Naive thymus-derived CD4-positive, alpha-beta T cell (primary cell): Measurements from ENCODE around the gene CAMTA1. TPM values are rescaled to one million over a fixed set of nuclear protein-coding genes. Genes with fewer than 3 reads are reported as not detected.

ENCODE experiments used
- ATAC-seq: fragments of 150-1000 bp; cut with Tn5 transposase; 2 replicates; pipeline ENCODE4 v1.10.0; 2021; ENCODE audit warnings: mild to moderate bottlenecking, moderate library complexity
- CTCF ChIA-PET: fragments of 350-600 bp; sonication (Branson Sonifier 250); formaldehyde crosslinking; loops from one replicate; lab custom pipeline; 2021; ENCODE audit warnings: antibody characterized with exemption; lab: Charles Lee
- POLR2A ChIA-PET: fragments of 350-600 bp; sonication (Branson Sonifier 250); formaldehyde crosslinking; loops from one replicate; lab custom pipeline; 2021; ENCODE audit warnings: antibody characterized with exemption, inconsistent platforms; lab: Charles Lee
- DNase-seq, 9 donors: peaks; one replicate each; pipeline versions ENCODE4 v3.0.0 to v3.0.0-alpha.2; 2020 to 2022; ENCODE audit warnings: mixed read lengths in 1 of 9
- H3K27ac ChIP-seq: one replicate; pipeline ENCODE4 v1.7.0; 2013; ENCODE audit warnings: mild to moderate bottlenecking, low read depth, low read length, moderate library complexity
- H3K27me3 ChIP-seq, 2 donors: one replicate each; pipeline ENCODE4 v1.7.0; 2013; ENCODE audit warnings: low read length in 2 of 2, mild to moderate bottlenecking in 2 of 2, moderate library complexity in 2 of 2; ENCODE audit not compliant: control insufficient read depth in 2 of 2, insufficient read depth in 2 of 2
- H3K36me3 ChIP-seq, 3 experiments: 1 replicate in 2 of 3; 2 replicates in 1 of 3; pipeline ENCODE4 v1.7.0; 2013; ENCODE audit warnings: low read length in 3 of 3, mild to moderate bottlenecking in 3 of 3, moderate library complexity in 1 of 3; ENCODE audit not compliant: insufficient read depth in 3 of 3, control insufficient read depth in 2 of 3
- H3K4me1 ChIP-seq, 2 donors: one replicate each; pipeline ENCODE4 v1.7.0; 2013; ENCODE audit warnings: low read length in 2 of 2, mild to moderate bottlenecking in 2 of 2, moderate library complexity in 1 of 2; ENCODE audit not compliant: control insufficient read depth in 2 of 2, insufficient read depth in 2 of 2
- H3K4me3 ChIP-seq: 2 replicates; pipeline ENCODE4 v1.7.0; 2013; ENCODE audit warnings: mild to moderate bottlenecking, low read length
- H3K9me3 ChIP-seq, 3 experiments: 1 replicate in 2 of 3; 2 replicates in 1 of 3; pipeline ENCODE4 v1.7.0; 2013; ENCODE audit warnings: low read length in 3 of 3; ENCODE audit not compliant: control insufficient read depth in 2 of 3
- H3K27ac Mint-ChIP-seq, 9 donors: one replicate each; pipeline ENCODE4 v1.8.0; 2020 to 2022; ENCODE audit warnings: mixed read lengths in 9 of 9, mild to moderate bottlenecking in 8 of 9, moderate library complexity in 5 of 9, inconsistent platforms in 2 of 9
- H3K27me3 Mint-ChIP-seq, 5 donors: one replicate each; pipeline ENCODE4 v1.8.0; 2021 to 2022; ENCODE audit warnings: mixed read lengths in 5 of 5, mild to moderate bottlenecking in 1 of 5
- H3K36me3 Mint-ChIP-seq, 5 donors: one replicate each; pipeline ENCODE4 v1.8.0; 2020 to 2022; ENCODE audit warnings: mixed read lengths in 5 of 5, mild to moderate bottlenecking in 3 of 5, inconsistent platforms in 1 of 5
- H3K4me1 Mint-ChIP-seq, 7 donors: one replicate each; pipeline ENCODE4 v1.8.0; 2020 to 2022; ENCODE audit warnings: mixed read lengths in 7 of 7, mild to moderate bottlenecking in 3 of 7, inconsistent platforms in 1 of 7
- H3K4me3 Mint-ChIP-seq, 10 donors: one replicate each; pipeline ENCODE4 v1.8.0; 2020 to 2022; ENCODE audit warnings: mild to moderate bottlenecking in 10 of 10, mixed read lengths in 10 of 10, moderate library complexity in 6 of 10, inconsistent platforms in 2 of 10
- H3K9me3 Mint-ChIP-seq, 11 donors: one replicate each; pipeline ENCODE4 v1.8.0; 2020 to 2022; ENCODE audit warnings: mixed read lengths in 11 of 11, mild to moderate bottlenecking in 4 of 11, inconsistent platforms in 1 of 11, moderate library complexity in 1 of 11
- intact Hi-C, 2 donors: fragments of 100-400 bp; cut with micrococcal nuclease; formaldehyde crosslinking; loops; one replicate each; pipeline ENCODE4 v1.15.1; 2023
- polyA plus RNA-seq, 2 donors: library from polyadenylated mRNA; unstranded; fragments of 300-500 nt; fragmentation: Illumina TruSeq; gene quantifications; one replicate each; pipeline ENCODE4 v1.2.3, GENCODE V29; 2021
- total RNA-seq, 6 experiments: library from RNA in 5 of 6; stranded (reverse) in 5 of 6; gene quantifications; 1 replicate in 5 of 6; 2 replicates in 1 of 6; pipeline ENCODE4 v1.2.3 and lab custom pipeline; 2021 to 2026

CAMTA1 gene
- total and polyA plus RNA-seq, 7 experiments from 2014 or later, result 38.1 to 68.6 (median 42.6) TPM

DNA sequence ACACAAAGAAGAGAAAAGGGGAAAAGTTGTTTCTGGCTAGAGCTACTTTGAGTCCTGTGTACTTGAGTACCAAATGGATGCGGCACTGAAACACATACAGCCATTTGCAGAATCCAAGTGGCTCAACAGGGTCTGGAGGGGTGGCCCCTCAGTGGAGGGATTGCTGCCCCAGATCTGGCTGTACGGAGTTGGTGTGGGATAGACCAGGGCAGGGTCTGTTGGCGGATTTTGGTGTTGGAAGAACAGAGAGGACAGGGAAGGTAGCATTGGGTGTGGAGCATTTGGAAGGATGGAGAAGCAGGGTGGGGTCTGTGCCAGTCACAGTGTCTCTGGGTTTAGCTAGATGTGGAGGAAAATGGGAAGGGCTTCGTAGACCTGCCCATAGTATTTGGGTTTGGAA lies 220.5 kb downstream of the CAMTA1 start:
- H3K36me3 Mint-ChIP-seq, result no peaks in the 10 kb centered on the region
- ATAC-seq (no peak), DNase-seq (no peak)
- ChIA-PET POLR2A (no interaction called here), CTCF (no interaction called here)
- H3K4me1 Mint-ChIP-seq, result no peaks in the 10 kb centered on the region
- no peak overlapping the region for H3K27ac Mint-ChIP-seq
- H3K4me3 Mint-ChIP-seq, result no peak overlapping the region
- Histone ChIP-seq H3K9me3 (no peaks in the 10 kb centered on the region), H3K4me1 (no peaks in the 10 kb centered on the region), H3K27me3 (no peaks in the 10 kb centered on the region), H3K4me3 (no peak overlapping the region), H3K36me3 (no peaks in the 10 kb centered on the region), H3K27ac (no peak overlapping the region)
- H3K27me3 Mint-ChIP-seq, result peaks cover 0 to 12% (median 3%) of the 10 kb centered on the region in 5 donors
- intact Hi-C loops, result no loop called here
- peaks cover 0 to 2% (median 0%) of the 10 kb centered on the region in 11 donors for H3K9me3 Mint-ChIP-seq

DNA sequence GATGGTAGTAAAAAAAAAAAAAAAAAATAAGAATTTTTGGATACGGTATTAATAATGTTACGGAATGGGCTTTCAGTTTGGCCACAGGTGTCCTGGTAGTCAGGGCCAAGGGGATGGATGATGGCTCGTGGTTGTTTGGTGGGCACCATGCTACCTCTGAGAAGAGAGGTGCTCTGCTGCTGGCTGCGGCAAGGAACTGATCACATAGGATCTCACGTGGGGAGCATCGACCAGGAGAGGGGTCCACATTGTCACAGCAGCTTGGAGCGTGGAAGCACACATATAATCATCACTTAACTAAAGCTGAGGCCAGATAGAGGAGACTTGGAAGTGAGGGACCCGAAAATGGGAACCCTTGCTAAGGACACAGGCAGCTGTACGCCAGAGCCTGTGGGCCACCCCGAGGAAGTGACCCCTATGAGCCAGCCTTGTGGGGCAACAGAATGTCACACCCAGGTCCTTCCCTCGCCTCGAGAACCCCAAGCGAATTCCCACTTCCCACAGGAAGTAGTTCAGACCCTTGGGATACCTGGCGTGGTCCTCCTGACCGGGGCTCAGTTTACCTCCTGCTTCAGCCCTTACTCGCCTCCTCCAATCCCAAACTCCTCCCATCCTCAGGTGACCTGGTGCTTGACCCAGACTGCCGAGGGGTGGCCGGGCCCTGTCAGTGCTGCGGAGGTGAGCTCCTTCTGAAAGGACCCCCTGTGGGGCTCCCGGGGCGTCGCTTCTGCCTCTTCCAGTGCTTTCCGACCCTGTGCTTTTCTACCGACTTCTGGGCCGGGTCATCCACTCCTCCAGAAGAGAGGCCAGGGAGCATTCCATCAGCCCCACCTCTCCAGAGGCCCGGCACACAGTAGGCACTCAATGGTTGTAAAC lies 222.0 kb downstream of the CAMTA1 start:
- H3K9me3 ChIP-seq, result no peaks in the 10 kb centered on the region
- Mint-ChIP-seq H3K4me3 (no peak overlapping the region), H3K27me3 (peaks cover 0 to 12% (median 3%) of the 10 kb centered on the region in 5 donors), H3K4me1 (no peaks in the 10 kb centered on the region), H3K27ac (no peak overlapping the region), H3K36me3 (no peaks in the 10 kb centered on the region), H3K9me3 (peaks cover 0 to 2% (median 0%) of the 10 kb centered on the region in 11 donors)
- CTCF ChIA-PET, result no interaction called here
- ATAC-seq (no peak), DNase-seq (no peak)
- no peaks in the 10 kb centered on the region for H3K36me3 ChIP-seq
- POLR2A ChIA-PET, result no interaction called here
- no peak overlapping the region for H3K4me3 ChIP-seq
- H3K4me1 ChIP-seq, result no peaks in the 10 kb centered on the region
- no peaks in the 10 kb centered on the region for H3K27me3 ChIP-seq
- intact Hi-C loops, result no loop called here
- no peak overlapping the region for H3K27ac ChIP-seq

DNA sequence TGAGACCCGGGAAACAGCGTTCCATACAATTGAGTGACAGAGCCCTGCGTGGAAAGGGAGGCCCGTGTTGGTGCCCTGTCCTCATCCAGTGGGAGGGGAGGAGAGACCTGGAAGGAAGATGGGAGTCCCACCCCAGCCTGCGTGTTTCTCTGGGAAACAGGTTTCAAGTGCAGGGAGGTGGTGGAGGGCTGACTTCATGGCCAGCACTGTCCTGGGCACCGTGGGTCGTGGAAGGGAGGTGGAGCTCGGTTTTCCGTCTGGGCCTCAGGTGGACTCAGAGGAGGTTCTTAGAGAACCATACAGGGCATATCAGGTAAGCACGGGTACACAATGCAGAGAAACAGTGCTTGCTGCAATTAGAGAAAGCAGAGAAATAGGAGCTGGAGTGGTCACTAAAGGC lies 222.6 kb downstream of the CAMTA1 start:
- H3K4me1 ChIP-seq, result no peaks in the 10 kb centered on the region
- no peaks in the 10 kb centered on the region for H3K9me3 ChIP-seq
- H3K36me3 ChIP-seq, result no peaks in the 10 kb centered on the region
- no peaks in the 10 kb centered on the region for H3K36me3 Mint-ChIP-seq
- no peak overlapping the region for H3K27ac Mint-ChIP-seq
- H3K9me3 Mint-ChIP-seq, result peaks cover 0 to 2% (median 0%) of the 10 kb centered on the region in 11 donors
- ChIA-PET POLR2A (no interaction called here), CTCF (no interaction called here)
- ATAC-seq (no peak), DNase-seq (no peak)
- no peak overlapping the region for H3K4me3 Mint-ChIP-seq
- intact Hi-C loops, result no loop called here
- no peak overlapping the region for H3K4me3 ChIP-seq
- peaks cover 0 to 12% (median 8%) of the 10 kb centered on the region in 5 donors for H3K27me3 Mint-ChIP-seq
- H3K4me1 Mint-ChIP-seq, result peaks cover 0 to 7% (median 0%) of the 10 kb centered on the region in 7 donors
- H3K27me3 ChIP-seq, result no peaks in the 10 kb centered on the region
- no peak overlapping the region for H3K27ac ChIP-seq

DNA sequence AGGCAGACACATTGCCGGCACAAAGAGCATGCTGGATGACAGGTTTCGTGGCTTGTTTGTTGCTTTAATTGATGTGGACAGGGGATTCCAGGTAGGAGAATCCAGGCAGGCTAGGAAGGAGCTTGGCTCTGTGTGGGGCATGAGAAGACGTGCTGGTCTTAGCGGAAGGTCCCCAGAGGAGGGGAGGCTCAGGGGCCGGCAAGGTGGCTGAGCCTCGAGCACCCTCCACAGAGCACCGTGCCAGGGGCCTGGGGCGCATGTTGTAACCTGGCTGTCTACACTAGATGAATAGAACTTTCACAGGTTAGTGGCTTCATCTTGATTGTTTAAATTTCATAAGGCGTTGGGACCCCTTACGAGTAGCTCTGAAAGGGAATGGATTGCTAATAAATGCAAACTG lies 223.1 kb downstream of the CAMTA1 start:
- ChIA-PET CTCF (no interaction called here), POLR2A (no interaction called here)
- DNase-seq (no peak), ATAC-seq (no peak)
- no peaks in the 10 kb centered on the region for H3K36me3 ChIP-seq
- no peaks in the 10 kb centered on the region for H3K36me3 Mint-ChIP-seq
- intact Hi-C loops, result no loop called here
- no peaks in the 10 kb centered on the region for H3K4me1 ChIP-seq
- no peak overlapping the region for H3K27ac ChIP-seq
- peaks cover 0 to 12% (median 8%) of the 10 kb centered on the region in 5 donors for H3K27me3 Mint-ChIP-seq
- H3K9me3 Mint-ChIP-seq, result peaks cover 0 to 2% (median 0%) of the 10 kb centered on the region in 11 donors
- no peak overlapping the region for H3K27ac Mint-ChIP-seq
- no peak overlapping the region for H3K4me3 ChIP-seq
- H3K27me3 ChIP-seq, result no peaks in the 10 kb centered on the region
- H3K9me3 ChIP-seq, result no peaks in the 10 kb centered on the region
- no peak overlapping the region for H3K4me3 Mint-ChIP-seq
- H3K4me1 Mint-ChIP-seq, result peaks cover 0 to 8% (median 0%) of the 10 kb centered on the region in 7 donors

DNA sequence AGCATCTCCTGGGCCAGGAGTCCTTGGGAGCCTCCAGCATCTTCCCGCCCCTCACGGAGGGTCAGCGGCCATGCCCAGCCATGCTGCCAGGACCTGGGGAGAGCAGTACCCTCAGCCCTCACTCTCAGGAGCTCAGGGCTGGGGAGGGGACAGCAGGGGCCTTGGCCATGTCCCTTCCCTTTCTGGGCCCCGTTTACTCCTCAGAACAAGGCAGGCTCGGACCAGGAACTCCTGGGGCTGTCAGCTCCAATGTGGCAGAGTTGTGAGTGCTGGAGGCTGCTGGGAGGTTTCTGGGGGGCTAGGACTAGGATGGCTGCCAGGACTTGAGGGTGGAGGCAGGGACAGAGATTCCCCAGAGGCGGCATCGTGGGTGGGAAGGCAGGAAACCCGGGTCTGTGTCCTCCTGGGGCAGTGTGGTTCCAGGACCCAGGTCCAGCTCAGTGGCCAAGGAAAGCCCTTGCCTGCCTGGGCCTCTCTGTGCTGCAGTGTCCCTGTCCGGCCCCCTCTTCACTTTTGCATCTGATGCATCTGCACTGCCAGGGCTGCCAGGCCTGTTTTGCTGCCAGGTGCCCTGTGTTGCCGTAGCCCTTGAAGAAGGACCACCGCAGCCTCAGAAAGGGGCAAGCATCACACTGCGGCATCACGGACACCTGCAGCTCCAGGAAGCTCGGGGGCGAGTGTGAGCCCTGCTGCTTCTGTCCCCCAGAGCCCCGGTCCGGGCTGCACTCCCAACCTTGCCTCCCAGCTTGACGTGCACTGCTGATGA lies 223.9 kb downstream of the CAMTA1 start:
- Mint-ChIP-seq H3K36me3 (no peaks in the 10 kb centered on the region), H3K27ac (no peak overlapping the region), H3K9me3 (peaks cover 0 to 2% (median 0%) of the 10 kb centered on the region in 11 donors), H3K4me1 (peaks cover 0 to 8% (median 0%) of the 10 kb centered on the region in 7 donors), H3K4me3 (no peak overlapping the region), H3K27me3 (peaks cover 0 to 10% (median 7%) of the 10 kb centered on the region in 5 donors)
- CTCF ChIA-PET, result no interaction called here
- H3K27me3 ChIP-seq, result no peaks in the 10 kb centered on the region
- intact Hi-C loops, result no loop called here
- ATAC-seq (no peak), DNase-seq (no peak)
- no peaks in the 10 kb centered on the region for H3K9me3 ChIP-seq
- no peak overlapping the region for H3K27ac ChIP-seq
- no peaks in the 10 kb centered on the region for H3K36me3 ChIP-seq
- POLR2A ChIA-PET, result no interaction called here
- no peak overlapping the region for H3K4me3 ChIP-seq
- H3K4me1 ChIP-seq, result no peaks in the 10 kb centered on the region

DNA sequence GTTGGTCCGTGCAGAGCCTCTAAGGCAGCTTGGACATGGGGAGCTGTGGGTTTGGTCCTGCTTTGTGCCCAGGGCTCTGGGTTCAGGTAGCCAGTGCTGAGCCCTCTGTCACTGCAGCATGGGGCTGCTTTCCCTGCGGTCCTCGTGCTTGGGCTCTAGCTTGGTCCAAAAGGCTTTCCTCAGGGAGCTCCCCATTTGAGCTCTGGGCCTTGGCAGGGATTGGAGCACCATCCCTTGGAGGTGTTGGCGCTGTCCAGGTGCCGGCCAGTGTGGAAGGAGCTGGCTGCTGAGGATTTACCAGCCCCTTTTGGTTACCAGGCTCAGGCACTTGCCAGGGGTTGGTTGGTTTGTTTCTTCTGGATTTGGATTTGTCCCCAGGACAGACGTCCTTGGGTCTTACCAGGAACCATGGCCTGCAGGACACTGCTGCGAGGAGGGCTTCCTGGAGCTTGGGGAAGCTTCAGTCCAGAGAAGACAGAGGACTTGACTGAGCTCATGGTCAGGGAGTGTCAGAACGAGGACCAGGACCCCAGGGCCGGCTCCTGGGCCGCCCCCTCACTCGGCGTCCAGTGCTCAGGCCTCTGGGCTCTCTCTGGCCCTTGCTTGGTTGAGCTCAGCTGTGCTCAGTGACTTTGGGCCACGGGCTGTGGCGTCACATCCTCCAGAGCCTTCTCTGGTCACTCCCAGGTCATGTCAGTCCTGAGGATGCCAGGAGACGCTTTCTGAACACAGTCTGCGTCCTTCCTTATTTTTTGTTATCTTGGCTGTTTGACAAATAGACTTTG lies 224.7 kb downstream of the CAMTA1 start:
- no peaks in the 10 kb centered on the region for H3K36me3 ChIP-seq
- CTCF ChIA-PET, result no interaction called here
- Mint-ChIP-seq H3K4me1 (peaks cover 0 to 8% (median 0%) of the 10 kb centered on the region in 7 donors), H3K27ac (no peak overlapping the region), H3K36me3 (no peaks in the 10 kb centered on the region), H3K27me3 (peaks cover 0 to 10% (median 7%) of the 10 kb centered on the region in 5 donors), H3K4me3 (no peak overlapping the region), H3K9me3 (peaks cover 0 to 2% (median 0%) of the 10 kb centered on the region in 11 donors)
- ATAC-seq (no peak), DNase-seq (no peak)
- H3K4me3 ChIP-seq, result no peak overlapping the region
- intact Hi-C loops, result no loop called here
- H3K9me3 ChIP-seq, result no peaks in the 10 kb centered on the region
- no peaks in the 10 kb centered on the region for H3K27me3 ChIP-seq
- H3K27ac ChIP-seq, result no peak overlapping the region
- H3K4me1 ChIP-seq, result no peaks in the 10 kb centered on the region
- POLR2A ChIA-PET, result no interaction called here
